Measurements from ENCODE around the gene LSAMP.

LSAMP gene

DNA sequence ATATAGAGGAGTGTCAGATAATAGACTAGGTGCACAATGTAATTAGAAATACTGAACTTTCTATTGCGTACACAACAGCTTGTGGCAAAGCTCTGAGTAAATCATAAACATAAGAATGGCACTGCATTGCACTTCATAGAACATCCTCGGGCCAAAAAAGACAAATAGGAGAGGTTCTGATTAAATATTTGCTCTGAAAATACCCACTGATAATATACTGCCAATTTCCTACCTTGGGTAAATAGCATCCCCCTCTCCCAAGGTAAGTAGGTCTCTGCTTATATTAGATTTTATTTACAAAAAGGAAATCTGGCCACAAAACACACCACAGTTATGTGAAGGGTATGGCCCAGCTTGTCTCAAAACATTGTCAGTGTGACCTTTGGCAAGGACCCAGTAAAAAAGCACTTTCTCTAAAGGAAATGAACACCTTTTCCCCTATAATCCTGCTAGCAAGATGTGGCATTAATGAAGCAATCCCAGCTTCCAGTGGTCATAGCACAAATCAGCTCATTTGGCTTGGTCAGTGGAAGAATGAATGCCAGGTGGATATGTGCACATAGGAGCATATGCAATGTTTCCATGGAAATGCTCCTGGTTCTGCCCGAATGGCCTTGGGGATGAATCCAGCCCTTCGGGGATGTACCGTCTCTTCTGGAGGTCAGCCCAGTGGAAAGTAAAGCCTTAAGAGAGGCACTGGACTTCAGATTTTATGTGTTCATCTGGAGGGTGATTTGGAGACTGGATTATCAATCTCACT lies 315.9 kb downstream of the LSAMP start:
- ChIA-PET CTCF (no interaction called here), POLR2A (ENCODE audit: low non-redundant PET) (no interaction called here)
- no peak for DNase-seq (ENCODE audit: low spot score)
- H3K27ac ChIP-seq = no peak overlapping the region
- TF ChIP-seq CTCF (conservative IDR thresholded peaks at IDR 0.05; ENCODE audit: low read depth) = no peak

GRCh38 chr3:116127464-116127863 lies 317.8 kb downstream of the LSAMP start:
- ChIA-PET POLR2A (ENCODE audit: low non-redundant PET) (no interaction called here), CTCF (interaction anchor here (0.7 kb wide), 1 partner anchor 735 kb away, joined by 3 read pairs; no protein-coding TSS in a partner anchor)
- H3K27ac ChIP-seq = no peak overlapping the region
- TF ChIP-seq CTCF (conservative IDR thresholded peaks at IDR 0.05; ENCODE audit: low read depth) = no peak
- no peak for DNase-seq (ENCODE audit: low spot score)

DNA sequence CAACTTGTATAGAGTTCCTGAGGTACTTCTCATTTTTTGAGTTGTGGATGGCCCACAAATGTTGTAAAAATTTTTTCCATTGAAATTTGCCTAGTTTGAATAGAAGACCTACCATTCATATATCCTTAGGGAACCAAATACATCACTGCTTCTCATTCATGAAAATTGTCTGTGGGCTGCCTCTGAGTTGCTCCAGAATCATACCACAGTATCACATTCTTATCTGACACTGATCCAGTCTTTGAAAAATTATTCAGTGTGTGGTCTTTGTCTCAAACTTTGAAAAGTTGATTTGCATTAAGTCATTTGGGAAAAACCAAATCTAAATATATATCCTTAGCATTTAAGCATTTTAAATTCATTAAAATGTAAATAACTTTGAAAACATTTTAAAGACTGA lies 321.1 kb downstream of the LSAMP start:
- CTCF ChIA-PET = no interaction called here
- TF ChIP-seq CTCF (conservative IDR thresholded peaks at IDR 0.05; ENCODE audit: low read depth) = no peak
- no peak overlapping the region for H3K27ac ChIP-seq
- POLR2A ChIA-PET (ENCODE audit: low non-redundant PET) = no interaction called here
- DNase-seq (ENCODE audit: low spot score) = no peak

DNA sequence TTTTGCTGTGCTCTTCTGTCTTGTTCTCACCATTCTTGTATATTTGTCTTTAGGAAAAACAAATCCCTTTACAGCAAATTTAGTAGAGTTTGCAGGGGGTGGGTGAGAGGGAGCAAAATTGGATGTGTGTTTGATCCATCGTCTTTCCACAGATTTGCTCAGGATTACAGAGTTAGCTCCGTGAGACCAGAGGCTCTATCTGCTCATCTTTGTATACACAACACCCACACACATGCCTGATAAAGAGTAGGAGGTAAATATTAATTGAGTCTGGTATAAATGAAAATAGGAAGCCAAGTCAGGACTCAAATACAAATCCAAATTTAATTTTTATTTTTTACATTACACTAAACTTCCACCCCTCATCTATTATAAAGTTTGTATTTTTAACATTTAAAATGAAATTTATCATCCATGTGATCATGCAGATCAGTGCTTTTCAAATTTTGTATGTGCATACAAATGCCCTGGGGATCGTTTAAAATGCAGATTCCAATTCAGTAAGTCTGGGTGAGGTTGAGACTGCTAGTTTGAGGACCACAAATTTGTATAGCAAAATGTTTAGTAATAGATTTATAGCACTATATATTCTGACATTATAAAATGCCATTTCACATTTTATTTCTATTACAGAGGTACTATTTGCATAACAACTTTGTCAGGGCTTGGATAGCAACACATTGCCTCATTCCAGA lies 326.7 kb downstream of the LSAMP start:
- no peak for DNase-seq (ENCODE audit: low spot score)
- no peak overlapping the region for H3K27ac ChIP-seq
- POLR2A ChIA-PET (ENCODE audit: low non-redundant PET) = no interaction called here
- TF ChIP-seq CTCF (conservative IDR thresholded peaks at IDR 0.05; ENCODE audit: low read depth) = no peak
- CTCF ChIA-PET = no interaction called here

DNA sequence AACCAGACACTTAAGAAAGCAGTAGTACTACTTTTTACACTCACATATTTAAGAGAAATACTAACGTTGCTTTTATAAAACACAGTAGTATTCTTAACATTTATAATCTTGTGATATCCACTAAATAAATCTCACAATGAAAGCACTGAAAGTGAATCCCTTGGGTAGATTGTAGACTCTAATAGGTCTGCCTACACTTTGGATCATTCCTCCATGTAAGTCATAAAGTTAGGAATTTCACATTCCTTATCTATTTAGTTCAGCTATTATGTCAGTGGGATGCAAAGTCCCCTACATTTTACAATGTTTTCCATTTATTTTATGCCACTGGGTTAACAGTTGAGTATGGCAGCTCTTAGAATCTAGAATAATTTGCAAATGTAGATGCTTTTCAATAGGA lies 330.7 kb downstream of the LSAMP start:
- no peak overlapping the region for H3K27ac ChIP-seq
- TF ChIP-seq CTCF (conservative IDR thresholded peaks at IDR 0.05; ENCODE audit: low read depth) = no peak
- ChIA-PET CTCF (no interaction called here), POLR2A (ENCODE audit: low non-redundant PET) (no interaction called here)
- DNase-seq (ENCODE audit: low spot score) = no peak

DNA sequence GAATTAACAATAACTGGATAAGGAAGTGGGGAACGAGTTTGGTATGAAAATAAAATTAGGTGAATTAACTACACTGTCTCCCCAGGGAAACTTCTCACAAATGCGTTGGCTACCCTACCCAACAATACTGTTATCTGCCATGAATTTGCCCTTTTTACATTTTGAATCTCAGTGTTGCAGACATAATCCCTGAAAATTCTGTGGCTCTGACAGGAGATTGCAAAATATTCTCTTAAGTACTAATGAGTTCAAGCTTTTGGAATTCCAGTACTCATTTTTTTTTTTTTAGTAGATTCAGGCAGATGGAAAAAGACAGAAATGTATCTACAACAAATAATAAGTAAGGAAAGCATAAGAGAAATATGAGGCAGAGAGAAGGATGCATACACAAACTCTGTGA lies 332.6 kb downstream of the LSAMP start:
- ChIA-PET POLR2A (ENCODE audit: low non-redundant PET) (no interaction called here), CTCF (no interaction called here)
- TF ChIP-seq CTCF (conservative IDR thresholded peaks at IDR 0.05; ENCODE audit: low read depth) = no peak
- no peak overlapping the region for H3K27ac ChIP-seq
- no peak for DNase-seq (ENCODE audit: low spot score)
